ENCODE measurements around the gene DYRK1A. TPM values are rescaled to one million over a fixed set of nuclear protein-coding genes. Genes with fewer than 3 reads are reported as not detected.

Gene DYRK1A
- total RNA-seq, 1 donor from 2014 or later: 83.5 TPM

GRCh38 chr21:37449302-37449937 is 82.8 kb downstream of the DYRK1A start:
- Mint-ChIP-seq H3K27ac (no peak overlapping the region), H3K9me3 (ENCODE audit: low read depth) (no peaks in the 10 kb centered on the region), H3K4me3 (ENCODE audit: low read depth) (no peak overlapping the region), H3K27me3 (no peaks in the 10 kb centered on the region), H3K36me3 (ENCODE audit: insufficient read depth) (peaks cover 2% of the 10 kb centered on the region), H3K4me1 (ENCODE audit: low read depth) (peaks cover 37% of the 10 kb centered on the region)
- no peak for DNase-seq (ENCODE audit: low spot score, unreplicated experiment)
- TF ChIP-seq CTCF (IDR thresholded peaks at IDR 0.05; ENCODE audit: unreplicated experiment): no peak

- Mint-ChIP-seq H3K4me3 (ENCODE audit: low read depth) (no peak overlapping the region), H3K9me3 (ENCODE audit: low read depth) (no peaks in the 10 kb centered on the region), H3K4me1 (ENCODE audit: low read depth) (peaks cover 36% of the 10 kb centered on the region), H3K36me3 (ENCODE audit: insufficient read depth) (peaks cover 2% of the 10 kb centered on the region), H3K27ac (peak overlapping the region; percentile 29), H3K27me3 (no peaks in the 10 kb centered on the region)
- no peak for TF ChIP-seq CTCF (IDR thresholded peaks at IDR 0.05; ENCODE audit: unreplicated experiment)
- no peak for DNase-seq (ENCODE audit: low spot score, unreplicated experiment)
These were observed 83.9 kb downstream of the DYRK1A start for GRCh38 chr21:37450445-37450941.

GRCh38 chr21:37451446-37451845 is 84.9 kb downstream of the DYRK1A start:
- Mint-ChIP-seq H3K9me3 (ENCODE audit: low read depth) (no peaks in the 10 kb centered on the region), H3K27me3 (no peaks in the 10 kb centered on the region), H3K27ac (peak overlapping the region; percentile 8), H3K36me3 (ENCODE audit: insufficient read depth) (peaks cover 2% of the 10 kb centered on the region), H3K4me3 (ENCODE audit: low read depth) (no peak overlapping the region), H3K4me1 (ENCODE audit: low read depth) (peaks cover 39% of the 10 kb centered on the region)
- no peak for TF ChIP-seq CTCF (IDR thresholded peaks at IDR 0.05; ENCODE audit: unreplicated experiment)
- no peak for DNase-seq (ENCODE audit: low spot score, unreplicated experiment)

DNA sequence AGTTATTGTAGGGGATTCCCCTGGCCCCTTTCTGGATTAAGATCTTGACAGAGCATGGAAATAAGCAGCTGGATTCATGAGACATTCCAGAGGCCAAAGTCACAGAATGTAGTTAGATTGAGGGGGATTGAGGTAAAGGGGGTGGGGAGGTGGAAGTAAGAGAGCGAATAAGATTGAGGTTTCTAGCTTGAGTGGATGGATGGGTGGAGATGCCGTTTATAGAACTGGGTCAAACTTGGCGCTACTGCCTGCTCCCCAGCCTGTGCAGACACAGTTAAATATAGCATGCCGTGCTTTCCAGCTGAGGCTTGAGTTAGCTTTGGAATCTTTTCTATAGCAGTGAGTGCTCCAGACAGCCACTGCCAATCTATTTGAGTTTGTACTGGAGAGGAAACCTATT is 85.7 kb downstream of the DYRK1A start:
- TF ChIP-seq CTCF (IDR thresholded peaks at IDR 0.05; ENCODE audit: unreplicated experiment): no peak
- Mint-ChIP-seq H3K4me1 (ENCODE audit: low read depth) (peaks cover 36% of the 10 kb centered on the region), H3K9me3 (ENCODE audit: low read depth) (no peaks in the 10 kb centered on the region), H3K36me3 (ENCODE audit: insufficient read depth) (peaks cover 2% of the 10 kb centered on the region), H3K27me3 (no peaks in the 10 kb centered on the region), H3K4me3 (ENCODE audit: low read depth) (no peak overlapping the region), H3K27ac (peak overlapping the region; percentile 54)
- DNase-seq (ENCODE audit: low spot score, unreplicated experiment): no peak

DNA sequence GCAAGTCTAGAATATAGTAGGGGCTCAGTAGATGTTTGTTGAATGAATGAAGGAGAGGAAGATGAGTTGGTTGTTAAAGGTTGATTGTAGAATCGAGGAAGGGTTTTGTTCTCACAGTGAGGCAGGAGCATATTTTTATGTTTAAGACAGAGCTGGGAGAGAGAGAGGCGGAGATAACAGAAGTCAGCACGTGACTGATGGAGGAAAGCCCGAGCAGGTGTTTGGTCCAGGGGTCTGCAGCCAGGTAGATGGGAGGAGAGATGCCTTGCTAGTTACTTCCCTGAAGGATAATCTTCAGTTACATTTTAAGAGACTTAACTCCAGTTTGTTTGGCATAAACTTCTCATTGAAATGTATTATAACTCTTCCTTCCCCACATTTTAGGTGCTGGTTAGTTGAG is 86.8 kb downstream of the DYRK1A start:
- no peak for TF ChIP-seq CTCF (IDR thresholded peaks at IDR 0.05; ENCODE audit: unreplicated experiment)
- no peak overlapping the region for H3K4me3 Mint-ChIP-seq (ENCODE audit: low read depth)
- no peaks in the 10 kb centered on the region for H3K9me3 Mint-ChIP-seq (ENCODE audit: low read depth)
- DNase-seq (ENCODE audit: low spot score, unreplicated experiment): no peak
- H3K27ac Mint-ChIP-seq: no peak overlapping the region
- H3K27me3 Mint-ChIP-seq: no peaks in the 10 kb centered on the region
- H3K36me3 Mint-ChIP-seq (ENCODE audit: insufficient read depth): peaks cover 2% of the 10 kb centered on the region
- H3K4me1 Mint-ChIP-seq (ENCODE audit: low read depth): peaks cover 41% of the 10 kb centered on the region
